K562 (cell line): Measurements from ENCODE around the gene MED12. TPM values are rescaled to one million over a fixed set of nuclear protein-coding genes. Genes with fewer than 3 reads are reported as not detected.

ENCODE experiments used
- ATAC-seq: fragments of 200-7000 bp; cut with Tn5 transposase; 3 replicates; pipeline ENCODE4 v1.9.1; 2020; ENCODE audit warnings: moderate library complexity
- BruUV-seq: library from RNA; stranded (reverse); fragments of 400-500 nt; replicated peaks from 2 replicates; lab custom pipeline; 2021; lab: Mats Ljungman, UMichigan
- CTCF ChIA-PET: fragments of 300-600 bp; formaldehyde crosslinking; extraction: SDS; loops from one replicate; lab custom pipeline; 2021; ENCODE audit warnings: low intra/inter-chr PET ratio; lab: Yijun Ruan, JAX
- POLR2A ChIA-PET: fragments of 300-600, 350-650 bp; sonication (Branson Sonifier 250); formaldehyde crosslinking; extraction: SDS; loops from one replicate; lab custom pipeline; 2021; ENCODE audit warnings: antibody characterized with exemption, inconsistent platforms; lab: Yijun Ruan, JAX
- DNase-seq, 4 experiments: peaks; one replicate each; pipeline versions ENCODE4 v3.0.0 to v3.0.0-alpha.2; 2011 to 2018; ENCODE audit warnings: low spot score in 3 of 4, mixed read lengths in 3 of 4; ENCODE audit errors: extremely low read depth in 1 of 4
- FAIRE-seq: peaks from 2 replicates; lab custom pipeline; 2011; peaks lifted over from hg19 to GRCh38; lab: Jason Lieb, UNC
- H2AFZ ChIP-seq: 2 replicates; pipeline ENCODE4 v1.6.0; 2011; ENCODE audit warnings: low read depth, low read length, control low read depth, inconsistent platforms
- H3K27ac ChIP-seq: fragments of 200-600 bp; 3 replicates; pipeline ENCODE4 v1.8.0; 2011; ENCODE audit warnings: low read depth, mild to moderate bottlenecking, control low read depth, inconsistent platforms, low read length, moderate library complexity, mixed read lengths; ENCODE audit errors: extremely low read depth
- H3K27me3 ChIP-seq, 2 experiments: fragments of 300-600 bp in 1 of 2; 2 replicates in 1 of 2; 3 replicates in 1 of 2; pipeline versions ENCODE4 v1.6.0 to v1.8.0; 2011; ENCODE audit warnings: inconsistent platforms in 2 of 2, low read length in 2 of 2, mild to moderate bottlenecking in 1 of 2, mixed read lengths in 1 of 2, moderate library complexity in 1 of 2; ENCODE audit not compliant: control insufficient read depth in 2 of 2, insufficient read depth in 2 of 2
- H3K36me3 ChIP-seq: fragments of 300-600 bp; 3 replicates; pipeline ENCODE4 v1.8.0; 2011; ENCODE audit warnings: mild to moderate bottlenecking, low read length, inconsistent platforms; ENCODE audit not compliant: control insufficient read depth, insufficient read depth
- H3K4me1 ChIP-seq, 2 experiments: fragments of 200-600 bp in 1 of 2; replicated peaks in 1 of 2; 2 replicates in 1 of 2; 3 replicates in 1 of 2; pipeline versions ENCODE4 v1.5.1 to v1.8.0; 2011; ENCODE audit warnings: inconsistent platforms in 2 of 2, low read length in 2 of 2, mild to moderate bottlenecking in 1 of 2, mixed read lengths in 1 of 2, moderate library complexity in 1 of 2; ENCODE audit not compliant: control insufficient read depth in 2 of 2, insufficient read depth in 2 of 2
- H3K4me2 ChIP-seq: 2 replicates; pipeline ENCODE4 v1.6.1; 2011; ENCODE audit warnings: low read length, control low read depth, inconsistent platforms, mixed read lengths; ENCODE audit not compliant: insufficient read depth
- H3K4me3 ChIP-seq: fragments of 200-600 bp; sonication (generic), shearing (Covaris generic); 2 replicates; pipeline ENCODE4 v1.5.1; 2016; ENCODE audit warnings: control low read depth, inconsistent platforms
- H3K79me2 ChIP-seq: fragments of 200-600 bp; 3 replicates; pipeline ENCODE4 v1.8.0; 2011; ENCODE audit warnings: low read length, inconsistent platforms; ENCODE audit not compliant: control insufficient read depth, insufficient read depth
- H3K9ac ChIP-seq, 2 experiments: 2 replicates each; pipeline versions ENCODE4 v1.6.0 to v1.6.1; 2011; ENCODE audit warnings: low read depth in 2 of 2, low read length in 2 of 2, control low read depth in 1 of 2, inconsistent platforms in 1 of 2, mild to moderate bottlenecking in 1 of 2, mixed read lengths in 1 of 2; ENCODE audit not compliant: insufficient read depth in 1 of 2
- H3K9me1 ChIP-seq: one replicate; pipeline ENCODE4 v1.6.0; 2011; ENCODE audit warnings: inconsistent platforms, mild to moderate bottlenecking, low read length, moderate library complexity; ENCODE audit not compliant: control insufficient read depth, insufficient read depth
- H3K9me3 ChIP-seq: replicated peaks from 2 replicates; pipeline ENCODE4 v1.5.1; 2011; ENCODE audit warnings: low read depth, low read length, inconsistent platforms; ENCODE audit not compliant: control insufficient read depth, insufficient read depth
- H4K20me1 ChIP-seq: replicated peaks from 2 replicates; pipeline ENCODE4 v1.6.1; 2011; ENCODE audit warnings: low read length, inconsistent platforms, mixed read lengths; ENCODE audit not compliant: control insufficient read depth, insufficient read depth
- ARID3A ChIP-seq: IDR thresholded peaks from 2 replicates; pipeline ENCODE4 v1.6.1; 2012; ENCODE audit warnings: low read depth, low read length, improper control_type of control experiment, borderline replicate concordance
- CREBBP ChIP-seq: IDR thresholded peaks from one replicate; pipeline ENCODE4 v1.6.1; 2012; ENCODE audit warnings: low read depth, mild to moderate bottlenecking, control low read depth, inconsistent platforms, low read length
- E2F6 ChIP-seq, 2 experiments: IDR thresholded peaks; 2 replicates each; pipeline ENCODE4 v1.6.1; 2011; ENCODE audit warnings: borderline replicate concordance in 1 of 2, control low read depth in 1 of 2, low read depth in 1 of 2, low read length in 1 of 2, mild to moderate bottlenecking in 1 of 2, mixed read lengths in 1 of 2, moderate library complexity in 1 of 2; ENCODE audit not compliant: insufficient read depth in 1 of 2, insufficient read length in 1 of 2, poor library complexity in 1 of 2, severe bottlenecking in 1 of 2; ENCODE audit errors: extremely low read depth in 1 of 2
- FOXJ3 ChIP-seq: sonication (generic); formaldehyde crosslinking; IDR thresholded peaks from 2 replicates; pipeline ENCODE4 v1.4.0; 2020; ENCODE audit warnings: mild to moderate bottlenecking, missing genetic modification reagents
- MCM7 ChIP-seq, 2 experiments: fragments of 450-650 bp; IDR thresholded peaks; 2 replicates each; pipeline ENCODE4 v1.6.1; 2016 to 2018
- MECOM ChIP-seq: fragments of 250-450 bp; sonication (Bioruptor Pico); IDR thresholded peaks from 2 replicates; pipeline ENCODE4 v1.8.0; 2022; ENCODE audit warnings: inconsistent platforms
- PHF8 ChIP-seq: fragments of 200-600 bp; sonication (generic); IDR thresholded peaks from 2 replicates; pipeline ENCODE4 v1.6.1; 2012; ENCODE audit warnings: mixed run types, mild to moderate bottlenecking, inconsistent platforms, low read length, moderate library complexity, borderline replicate concordance
- POLR2G ChIP-seq: fragments of 200-400 bp; formaldehyde crosslinking; IDR thresholded peaks from 2 replicates; pipeline ENCODE4 v1.6.1; 2017; ENCODE audit warnings: low read depth, mild to moderate bottlenecking, antibody characterized with exemption, low read length, moderate library complexity
- RBM15 ChIP-seq: fragments of 200-400 bp; formaldehyde crosslinking; IDR thresholded peaks from 2 replicates; pipeline ENCODE4 v1.6.1; 2018; ENCODE audit warnings: mild to moderate bottlenecking, low read length, moderate library complexity; ENCODE audit not compliant: insufficient read depth
- SMARCB1 ChIP-seq: IDR thresholded peaks from 2 replicates; pipeline ENCODE4 v1.6.1; 2011; ENCODE audit warnings: improper control_type of control experiment, low read depth; ENCODE audit not compliant: insufficient read length
- SRSF9 ChIP-seq: fragments of 200-400 bp; formaldehyde crosslinking; IDR thresholded peaks from 2 replicates; pipeline ENCODE4 v1.6.1; 2017; ENCODE audit warnings: low read depth, low read length, borderline replicate concordance
- ZBTB33 ChIP-seq: sonication (generic); formaldehyde crosslinking; IDR thresholded peaks from 2 replicates; pipeline ENCODE4 v1.8.1; 2023; ENCODE audit warnings: mild to moderate bottlenecking, missing genetic modification reagents
- ZKSCAN8 ChIP-seq: fragments of 200-800 bp; sonication (Bioruptor generic); IDR thresholded peaks from 2 replicates; pipeline ENCODE4 v1.6.1; 2016; ENCODE audit warnings: missing genetic modification characterization, missing compliant biosample characterization
- ZNF431 ChIP-seq: sonication (generic); formaldehyde crosslinking; IDR thresholded peaks from 2 replicates; pipeline ENCODE4 v1.8.0; 2022; ENCODE audit warnings: mild to moderate bottlenecking, missing genetic modification reagents
- ZZZ3 ChIP-seq: fragments of 450-650 bp; IDR thresholded peaks from 2 replicates; pipeline ENCODE4 v1.6.1; 2016; ENCODE audit warnings: antibody characterized with exemption, mild to moderate bottlenecking, moderate library complexity
- WGBS: fragments of 100-300 bp; shearing (Covaris generic); methylation state at CpG from one replicate; pipeline ENCODE4 v1.1.6; 2016; ENCODE audit warnings: low coverage, mixed read lengths; ENCODE audit not compliant: insufficient coverage; ENCODE audit errors: missing lambda C conversion rate; 5-methylcytosine and 5-hydroxymethylcytosine counted together
- in situ Hi-C: fragments of 300-500 bp; cut with MboI; formaldehyde crosslinking; loops from 4 replicates; pipeline ENCODE4 v1.15.0; 2018; ENCODE audit warnings: inconsistent platforms, mixed read lengths
- intact Hi-C: fragments of 100-400 bp; cut with micrococcal nuclease; formaldehyde crosslinking; loops from 2 replicates; pipeline ENCODE4 v1.14.2; 2022
- polyA plus RNA-seq, 8 experiments: library from polyadenylated mRNA; depleted of rRNA in 4 of 8; stranded (reverse) in 5 of 8; unstranded in 3 of 8; fragments of >200 nt; fragmentation: Nextera tagmentation in 2 of 8; fragmentation: Illumina TruSeq in 1 of 8; extraction: Ambion mirVana in 2 of 8; extraction: Trizol in 1 of 8; gene quantifications; 2 replicates each; pipeline versions ENCODE4 v1.2.1 to v1.2.3, GENCODE V29; 2011 to 2014; ENCODE audit warnings: inconsistent platforms in 1 of 8, missing spikeins in 1 of 8
- total RNA-seq, 7 experiments: library from RNA; depleted of rRNA in 6 of 7; stranded (reverse); fragments of >200 nt in 6 of 7; fragmentation: Illumina TruSeq in 2 of 7; extraction: Trizol in 2 of 7; gene quantifications; 2 replicates each; pipeline versions ENCODE4 v1.2.1 to v1.2.3, GENCODE V29; 2011 to 2021; ENCODE audit warnings: low replicate concordance in 1 of 7

MED12 gene
- total and polyA plus RNA-seq, 9 of the 15 experiments (the other 6 are each of a cell fraction or from before 2014, with no cell fraction given), result 1.6 to 49.7 (median 8.6) TPM

GRCh38 chrX:71181910-71182799 is 63.8 kb downstream of the MED12 start:
- Histone ChIP-seq H3K79me2 (no peaks in the 10 kb centered on the region), H3K4me2 (peak overlapping the region; percentile 65), H3K4me1 (peaks cover 4 to 18% of the 10 kb centered on the region in 2 experiments; a peak in 3 of 5 replicates), H3K4me3 (peak overlapping the region; percentile 36), H3K9me3 (no peaks in the 10 kb centered on the region), H2AFZ (peak overlapping the region; percentile 84), H3K9ac (peak overlapping the region; percentile 90 to 96; a peak in 3 of 4 replicates), H3K36me3 (no peaks in the 10 kb centered on the region), H3K9me1 (no peaks in the 10 kb centered on the region), H3K27me3 (no peaks in the 10 kb centered on the region), H4K20me1 (no peaks in the 10 kb centered on the region), H3K27ac (peak overlapping the region; percentile 97)
- intact Hi-C loops (loop anchor here (5.0 kb wide), 1 partner anchor 470 kb away; no protein-coding TSS in a partner anchor), in situ Hi-C loops (no loop called here)
- TSS peak; percentile 67 for BruUV-seq
- peak; percentile 71 to 96 (median 80) for DNase-seq
- ATAC-seq, result peak; percentile 96
- WGBS, result 3% methylated on average over 38 of the region's 42 CpGs
- POLR2A ChIA-PET, result interaction anchor here (0.6 to 1.4 kb wide), 10 partner anchors 9 to 353 kb away, joined by 3 to 5 read pairs (median 4); partner anchors contain the start of gene SNX12
- CTCF ChIA-PET, result interaction anchor here (0.6 to 0.7 kb wide), 2 partner anchors 16 to 361 kb away, joined by 3 to 4 read pairs; no protein-coding TSS in a partner anchor
- peak; percentile 97 for FAIRE-seq
- TF ChIP-seq ZZZ3, result no peak
- TF ChIP-seq POLR2G, result peak; percentile 80
- no peak for TF ChIP-seq RBM15
- TF ChIP-seq ZBTB33 (CRISPR knock-in tag), result no peak
- no peak for TF ChIP-seq ZNF431 (CRISPR knock-in tag)
- no peak for TF ChIP-seq ARID3A
- TF ChIP-seq E2F6 (IDR thresholded peaks at IDR 0.05; ENCODE audit: borderline replicate concordance in 1 of 2, extremely low read depth in 1 of 2, insufficient read depth in 1 of 2, insufficient read length in 1 of 2, low read depth in 1 of 2, low read length in 1 of 2, poor library complexity in 1 of 2, severe bottlenecking in 1 of 2), result peak; percentile 94 to 96
- no peak for TF ChIP-seq SMARCB1
- no peak for TF ChIP-seq SRSF9
- TF ChIP-seq PHF8, result peak; percentile 48; the same call in 1 of the 2 replicates
- no peak for TF ChIP-seq MECOM
- TF ChIP-seq FOXJ3 (CRISPR knock-in tag), result no peak
- TF ChIP-seq CREBBP, result no peak
- TF ChIP-seq ZKSCAN8 (CRISPR knock-in tag), result 0 out of 2 replicates have a peak, but pooled peaks have one; percentile 2
- TF ChIP-seq MCM7 (IDR thresholded peaks at IDR 0.05), result no peak
